Measurements from ENCODE around the gene CPED1. TPM values are rescaled to one million over a fixed set of nuclear protein-coding genes. Genes with fewer than 3 reads are reported as not detected.

The CPED1 gene
- polyA plus RNA-seq, 1 donor from 2014 or later: not detected

- Histone ChIP-seq H3F3A (ENCODE audit: insufficient read depth, low read length, poor library complexity, severe bottlenecking) (no peaks in the 10 kb centered on the region), H3K9ac (ENCODE audit: low read length) (no peak overlapping the region), H3K4me3 (ENCODE audit: low read length) (no peak overlapping the region), H3K27me3 (ENCODE audit: insufficient read depth, low read depth, low read length) (no peaks in the 10 kb centered on the region), H2AFZ (ENCODE audit: low read depth, low read length) (no peak overlapping the region), H3K4me2 (ENCODE audit: low read length) (no peak overlapping the region), H3K9me3 (ENCODE audit: low read length) (no peaks in the 10 kb centered on the region), H3K27ac (ENCODE audit: low read length) (no peak overlapping the region), H3K9me2 (ENCODE audit: insufficient read depth, low read length) (no peaks in the 10 kb centered on the region), H3K79me2 (replicated peaks; ENCODE audit: insufficient read depth, low read length) (no peaks in the 10 kb centered on the region), H4K20me1 (ENCODE audit: insufficient read depth) (no peaks in the 10 kb centered on the region), H3K36me3 (ENCODE audit: insufficient read depth, low read length) (no peaks in the 10 kb centered on the region)
- TF ChIP-seq REST (IDR thresholded peaks at IDR 0.05; ENCODE audit: borderline replicate concordance) (no peak), EZH2 (IDR thresholded peaks at IDR 0.05; ENCODE audit: borderline replicate concordance, insufficient read depth, low read length, poor library complexity, severe bottlenecking) (no peak), POLR2AphosphoS5 (IDR thresholded peaks at IDR 0.05) (no peak)
- TF ChIP-seq, protein P1, sequence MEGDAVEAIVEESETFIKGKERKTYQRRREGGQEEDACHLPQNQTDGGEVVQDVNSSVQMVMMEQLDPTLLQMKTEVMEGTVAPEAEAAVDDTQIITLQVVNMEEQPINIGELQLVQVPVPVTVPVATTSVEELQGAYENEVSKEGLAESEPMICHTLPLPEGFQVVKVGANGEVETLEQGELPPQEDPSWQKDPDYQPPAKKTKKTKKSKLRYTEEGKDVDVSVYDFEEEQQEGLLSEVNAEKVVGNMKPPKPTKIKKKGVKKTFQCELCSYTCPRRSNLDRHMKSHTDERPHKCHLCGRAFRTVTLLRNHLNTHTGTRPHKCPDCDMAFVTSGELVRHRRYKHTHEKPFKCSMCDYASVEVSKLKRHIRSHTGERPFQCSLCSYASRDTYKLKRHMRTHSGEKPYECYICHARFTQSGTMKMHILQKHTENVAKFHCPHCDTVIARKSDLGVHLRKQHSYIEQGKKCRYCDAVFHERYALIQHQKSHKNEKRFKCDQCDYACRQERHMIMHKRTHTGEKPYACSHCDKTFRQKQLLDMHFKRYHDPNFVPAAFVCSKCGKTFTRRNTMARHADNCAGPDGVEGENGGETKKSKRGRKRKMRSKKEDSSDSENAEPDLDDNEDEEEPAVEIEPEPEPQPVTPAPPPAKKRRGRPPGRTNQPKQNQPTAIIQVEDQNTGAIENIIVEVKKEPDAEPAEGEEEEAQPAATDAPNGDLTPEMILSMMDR (IDR thresholded peaks at IDR 0.05; ENCODE audit: poor library complexity, severe bottlenecking): no peak
These were observed 28.5 kb downstream of the CPED1 start for GRCh38 chr7:121016966-121017365.

GRCh38 chr7:121017586-121017985 lies 29.1 kb downstream of the CPED1 start:
- no peak overlapping the region for H2AFZ ChIP-seq (ENCODE audit: low read depth, low read length)
- no peak overlapping the region for H3K4me2 ChIP-seq (ENCODE audit: low read length)
- H3K27ac ChIP-seq (ENCODE audit: low read length): no peak overlapping the region
- H3K4me3 ChIP-seq (ENCODE audit: low read length): no peak overlapping the region
- no peaks in the 10 kb centered on the region for H3K79me2 ChIP-seq (replicated peaks; ENCODE audit: insufficient read depth, low read length)
- no peaks in the 10 kb centered on the region for H3K27me3 ChIP-seq (ENCODE audit: insufficient read depth, low read depth, low read length)
- no peaks in the 10 kb centered on the region for H3K36me3 ChIP-seq (ENCODE audit: insufficient read depth, low read length)
- no peaks in the 10 kb centered on the region for H3F3A ChIP-seq (ENCODE audit: insufficient read depth, low read length, poor library complexity, severe bottlenecking)
- TF ChIP-seq MXI1 (conservative IDR thresholded peaks at IDR 0.05; ENCODE audit: poor library complexity, severe bottlenecking): no peak
- no peak for TF ChIP-seq TAF1 (IDR thresholded peaks at IDR 0.05; ENCODE audit: low read depth)
- no peak for TF ChIP-seq EP300 (conservative IDR thresholded peaks at IDR 0.05; ENCODE audit: poor library complexity, severe bottlenecking)
- TF ChIP-seq, protein P1 (IDR thresholded peaks at IDR 0.05; ENCODE audit: poor library complexity, severe bottlenecking): no peak
- TF ChIP-seq SMC3 (conservative IDR thresholded peaks at IDR 0.05; ENCODE audit: poor library complexity): no peak
- TF ChIP-seq EZH2 (IDR thresholded peaks at IDR 0.05; ENCODE audit: borderline replicate concordance, insufficient read depth, low read length, poor library complexity, severe bottlenecking): no peak
- no peak for TF ChIP-seq RAD21 (conservative IDR thresholded peaks at IDR 0.05)
- no peak for TF ChIP-seq REST (IDR thresholded peaks at IDR 0.05; ENCODE audit: borderline replicate concordance)
- TF ChIP-seq POLR2AphosphoS5 (IDR thresholded peaks at IDR 0.05): no peak
- no peaks in the 10 kb centered on the region for H3K9me2 ChIP-seq (ENCODE audit: insufficient read depth, low read length)
- H3K9me3 ChIP-seq (ENCODE audit: low read length): no peaks in the 10 kb centered on the region
- no peak overlapping the region for H3K9ac ChIP-seq (ENCODE audit: low read length)
- no peaks in the 10 kb centered on the region for H4K20me1 ChIP-seq (ENCODE audit: insufficient read depth)
